WI38 (cell line): Measurements from ENCODE around the gene KCND3.
"Not testable (repeated sequence)": the region's sequence is repeated elsewhere in the genome, so short reads cannot be mapped to it uniquely, and the experiment has no call there.

Experiments used
- H3K4me3 ChIP-seq: 2 replicates; pipeline ENCODE4 v1.5.1; 2011; ENCODE audit warnings: low read depth, mild to moderate bottlenecking, control low read depth, low read length
- CTCF ChIP-seq: IDR thresholded peaks from 2 replicates; pipeline ENCODE4 v1.5.1; 2012; ENCODE audit warnings: low read depth, mild to moderate bottlenecking, control low read depth, low read length

Gene KCND3

GRCh38 chr1:111804776-111805175 is 184.7 kb downstream of the KCND3 start:
- no peak for TF ChIP-seq CTCF
- H3K4me3 ChIP-seq, result no peak overlapping the region

DNA sequence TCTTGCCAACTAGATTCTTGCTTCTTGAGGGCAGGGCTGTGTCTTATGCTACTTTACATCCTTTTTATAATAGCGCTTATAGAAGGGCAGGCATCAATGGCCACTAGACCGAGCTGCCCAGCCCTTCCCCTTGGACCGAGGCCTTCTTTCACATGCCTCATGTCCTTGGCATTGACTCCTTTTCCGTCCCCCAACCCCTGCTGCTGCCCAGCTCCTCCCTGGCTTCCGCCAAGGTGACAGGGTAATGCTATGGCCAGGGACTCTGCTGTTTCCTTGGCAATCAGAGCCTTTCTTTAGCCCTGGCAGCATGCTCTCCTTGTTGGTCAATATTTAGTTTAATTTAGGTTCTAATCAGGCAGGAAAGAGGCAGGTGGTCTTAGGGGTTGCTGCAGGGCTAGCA is 185.5 kb downstream of the KCND3 start:
- TF ChIP-seq CTCF, result no peak

GRCh38 chr1:111802984-111803383 is 186.5 kb downstream of the KCND3 start:
- TF ChIP-seq CTCF, result no peak

More for the DNA sequence above, 185.5 kb downstream of the KCND3 start:
- H3K4me3 ChIP-seq, result no peak overlapping the region

GRCh38 chr1:111802110-111802509 is 187.4 kb downstream of the KCND3 start:
- no peak for TF ChIP-seq CTCF

More at GRCh38 chr1:111802984-111803383, 186.5 kb downstream of the KCND3 start:
- no peak overlapping the region for H3K4me3 ChIP-seq

GRCh38 chr1:111801071-111801850 is 188.2 kb downstream of the KCND3 start:
- TF ChIP-seq CTCF, result no peak
- no peak overlapping the region for H3K4me3 ChIP-seq

More at GRCh38 chr1:111802110-111802509, 187.4 kb downstream of the KCND3 start:
- H3K4me3 ChIP-seq, result no peak overlapping the region

GRCh38 chr1:111799722-111800121 is 189.7 kb downstream of the KCND3 start:
- H3K4me3 ChIP-seq, result not testable (repeated sequence)

- no peak for TF ChIP-seq CTCF
These were observed 190.9 kb downstream of the KCND3 start for GRCh38 chr1:111798580-111798979.

GRCh38 chr1:111795401-111795800 is 194.1 kb downstream of the KCND3 start:
- TF ChIP-seq CTCF, result no peak
- no peak overlapping the region for H3K4me3 ChIP-seq

More at GRCh38 chr1:111798580-111798979, 190.9 kb downstream of the KCND3 start:
- H3K4me3 ChIP-seq, result no peak overlapping the region
